HG03064 (cell line): ENCODE results near the gene ACTMAP.
"Not testable (repeated sequence)": the region's sequence is repeated elsewhere in the genome, so short reads cannot be mapped to it uniquely, and the experiment has no call there.

ENCODE experiments used
- ATAC-seq: cut with Tn5 transposase; IDR thresholded peaks from one replicate; pipeline ENCODE4 v1.9.1; 2021; ENCODE audit warnings: low read depth; ENCODE audit not compliant: unreplicated experiment

ACTMAP gene

DNA sequence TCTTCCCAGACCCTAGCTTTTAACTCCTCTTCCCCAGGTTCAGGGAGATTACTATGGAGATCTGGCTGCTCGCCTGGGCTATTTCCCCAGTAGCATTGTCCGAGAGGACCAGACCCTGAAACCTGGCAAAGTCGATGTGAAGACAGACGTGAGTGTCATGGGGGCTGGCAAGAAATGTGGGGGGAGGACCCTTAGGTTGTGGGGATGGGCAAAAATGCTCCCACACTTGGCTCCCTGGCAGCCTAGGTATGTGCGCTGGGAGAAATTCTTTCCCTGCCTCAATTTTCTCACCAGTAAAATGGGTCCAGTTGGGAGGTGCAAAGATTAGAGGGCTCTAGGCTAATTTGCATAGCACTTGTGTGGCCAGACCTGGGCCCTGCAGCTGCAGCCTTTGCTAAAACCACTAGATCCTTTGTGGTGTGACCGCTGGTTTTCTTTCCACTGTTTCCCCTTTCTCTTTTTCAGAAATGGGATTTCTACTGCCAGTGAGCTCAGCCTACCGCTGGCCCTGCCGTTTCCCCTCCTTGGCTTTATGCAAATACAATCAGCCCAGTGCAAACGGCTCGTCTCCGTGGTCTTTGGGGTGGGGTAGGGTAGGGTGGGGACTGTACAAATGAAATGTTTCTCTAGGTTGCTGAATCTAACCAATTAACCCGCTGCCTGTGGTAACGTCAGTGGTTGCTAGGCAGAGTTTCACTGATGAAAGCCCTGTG is 26.8 kb upstream of the ACTMAP start:
- peak; percentile 47 for ATAC-seq

DNA sequence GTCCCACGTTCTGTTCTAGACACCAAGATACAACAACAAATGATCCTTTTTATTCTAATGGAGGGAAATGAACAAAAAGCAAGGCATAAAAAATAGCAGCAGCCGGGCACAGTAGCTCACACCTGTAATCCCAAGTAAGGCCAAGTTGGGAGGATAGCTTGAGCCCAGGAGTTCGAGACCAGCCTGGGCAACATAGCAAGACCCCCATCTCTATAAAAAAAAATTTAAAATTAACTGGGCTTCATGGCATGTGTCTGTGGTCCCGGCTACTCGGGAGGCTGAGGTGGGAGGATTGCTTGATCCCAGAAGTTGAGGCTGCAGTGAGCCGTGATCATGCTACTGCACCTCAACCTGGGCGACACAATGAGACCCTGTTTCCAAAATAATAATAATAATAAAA is 26.1 kb upstream of the ACTMAP start:
- ATAC-seq = no peak

DNA sequence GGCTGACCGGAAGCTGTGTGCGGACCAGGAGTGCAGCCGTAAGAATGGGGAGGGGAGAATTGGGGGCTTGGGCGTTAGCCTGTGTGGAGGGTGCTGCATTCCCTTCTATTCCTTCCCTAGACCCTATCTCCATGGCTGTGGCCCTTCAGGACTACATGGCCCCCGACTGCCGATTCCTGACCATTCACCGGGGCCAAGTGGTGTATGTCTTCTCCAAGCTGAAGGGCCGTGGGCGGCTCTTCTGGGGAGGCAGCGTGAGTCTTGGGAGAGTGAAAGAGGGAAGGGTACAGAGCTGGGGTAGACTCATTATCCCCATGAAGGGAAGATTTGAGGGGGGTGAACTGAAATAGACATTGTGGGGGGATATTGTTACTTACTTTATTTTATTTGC is 25.4 kb upstream of the ACTMAP start:
- ATAC-seq = no peak

DNA sequence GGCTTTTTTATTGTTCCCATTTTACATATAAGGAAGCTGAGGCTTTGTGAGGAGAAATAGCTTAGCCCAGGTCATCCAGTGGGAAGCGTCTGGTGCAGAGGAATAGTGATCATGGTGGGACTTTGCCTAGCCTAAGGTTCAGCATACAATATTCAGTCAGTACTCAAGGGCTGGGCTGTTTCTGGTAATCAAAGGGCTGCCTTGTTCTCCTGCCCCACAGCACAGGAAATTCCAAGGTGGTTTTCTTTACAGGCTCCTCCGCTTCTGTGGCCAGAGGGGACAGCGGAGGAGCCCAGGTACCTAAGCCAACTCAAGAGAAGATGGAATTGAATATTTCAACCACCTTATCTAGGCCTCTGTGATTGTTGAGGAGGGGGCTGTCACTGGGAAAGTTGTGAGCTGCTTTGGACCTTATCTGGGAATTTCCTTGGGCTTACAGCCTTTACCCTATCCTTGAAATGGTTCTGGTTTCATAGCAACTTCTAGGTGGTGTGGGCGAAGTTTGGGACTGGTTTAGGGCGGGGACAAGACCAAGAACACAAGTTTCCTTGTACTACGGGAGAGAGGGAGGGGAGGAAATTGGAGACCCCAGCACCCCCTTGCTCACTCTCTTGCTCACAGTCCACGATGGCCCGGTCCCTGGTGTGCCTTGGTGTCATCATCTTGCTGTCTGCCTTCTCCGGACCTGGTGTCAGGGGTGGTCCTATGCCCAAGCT is 24.8 kb upstream of the ACTMAP start, which contains the start of gene MIA:
Gene MIA (plus strand): TSS at position 606 of the 716 bp plus-strand sequence. CDS start 22 bp downstream, at position 628.
- ATAC-seq = no peak

DNA sequence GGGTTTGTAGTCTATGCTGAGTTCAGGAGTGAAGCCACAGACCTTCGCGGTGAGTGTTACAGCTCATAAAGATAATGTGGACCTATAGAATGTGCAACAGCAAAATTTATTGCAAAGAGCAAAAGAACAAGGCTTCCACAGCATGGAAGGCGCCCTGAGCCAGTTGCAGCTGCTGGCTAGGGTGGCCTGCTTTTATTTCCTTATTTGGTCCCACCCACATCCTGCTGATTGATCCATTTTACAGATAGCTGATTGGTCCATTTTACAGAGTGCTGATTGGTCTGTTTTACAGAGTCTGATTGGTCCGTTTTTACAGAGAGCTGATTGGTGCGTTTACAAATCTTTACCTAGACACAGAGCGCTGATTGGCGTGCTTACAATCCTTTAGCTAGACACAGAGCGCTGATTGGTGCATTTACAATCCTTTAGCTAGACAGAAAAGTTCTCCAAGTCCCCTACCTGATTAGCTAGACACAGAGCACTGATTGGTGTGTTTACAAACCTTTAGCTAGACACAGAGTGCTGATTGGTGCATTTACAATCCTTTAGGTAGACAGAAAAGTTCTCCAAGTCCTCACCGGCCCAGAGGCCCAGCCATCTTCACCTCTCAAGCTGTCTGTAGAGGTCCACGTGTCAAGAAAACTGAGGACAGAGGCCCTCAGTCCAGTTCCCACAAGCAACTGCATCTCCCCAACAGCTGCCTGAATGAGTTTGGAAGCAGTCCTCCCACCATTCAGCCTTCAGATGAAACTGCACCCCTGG is 21.0 kb upstream of the ACTMAP start:
- ATAC-seq = not testable (repeated sequence)

DNA sequence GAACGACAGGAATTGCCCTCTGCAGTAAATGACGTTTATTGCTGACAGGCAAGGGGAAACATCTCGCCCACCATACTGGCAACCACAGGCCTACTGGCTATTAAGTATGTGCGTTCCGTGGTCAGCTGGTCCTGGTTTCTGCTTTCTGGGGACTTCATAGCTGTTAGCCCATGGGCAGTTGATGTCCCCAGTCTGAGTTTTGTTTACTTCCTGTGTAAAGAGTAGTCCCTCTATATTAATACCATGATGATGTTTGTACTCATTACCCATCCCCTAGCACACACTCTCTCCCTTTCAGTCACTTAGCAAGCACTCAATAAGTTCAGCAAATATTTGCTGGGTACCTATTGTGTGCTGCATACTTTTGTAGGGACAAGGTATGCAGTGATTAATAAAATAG is 18.6 kb upstream of the ACTMAP start:
- ATAC-seq = no peak

DNA sequence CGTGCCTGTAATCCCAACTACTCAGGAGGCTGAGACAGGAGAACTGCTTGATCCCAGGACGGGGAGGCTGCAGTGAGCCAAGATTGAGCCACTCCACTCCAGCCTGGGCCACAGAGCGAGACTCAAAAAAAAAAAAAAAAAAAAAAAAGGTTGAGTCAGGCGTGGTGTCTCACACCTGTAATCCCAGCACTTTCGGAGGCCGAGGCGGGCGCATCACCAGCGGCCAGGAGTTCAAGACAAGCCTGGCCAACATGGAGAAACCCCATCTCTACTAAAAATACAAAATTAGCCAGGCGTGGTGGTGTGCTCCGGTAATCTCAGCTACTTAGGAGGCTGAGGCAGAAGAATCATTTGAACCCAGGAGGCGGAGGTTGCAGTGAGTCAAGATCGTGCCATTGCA is 16.1 kb upstream of the ACTMAP start:
- ATAC-seq = not testable (repeated sequence)

DNA sequence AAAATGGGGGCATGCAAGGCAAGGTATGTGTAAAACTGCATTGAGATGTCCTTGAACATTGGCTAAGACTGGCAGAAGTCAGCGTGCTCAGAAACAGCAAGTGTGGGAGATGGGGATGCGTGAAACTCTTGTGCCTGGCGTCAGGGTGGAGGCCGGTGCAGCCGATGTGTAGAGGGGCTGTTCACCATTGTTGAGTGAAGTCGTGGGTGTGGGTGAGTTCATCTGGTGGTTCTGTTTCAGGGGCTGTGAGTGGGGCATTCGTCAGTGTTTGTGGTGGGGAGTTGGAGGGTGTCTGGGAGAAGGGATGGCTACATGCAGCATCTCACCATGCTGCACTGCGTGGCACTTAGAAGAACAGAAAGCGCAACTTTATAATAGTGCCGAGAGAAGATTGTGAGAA is 13.7 kb upstream of the ACTMAP start:
- no peak for ATAC-seq

DNA sequence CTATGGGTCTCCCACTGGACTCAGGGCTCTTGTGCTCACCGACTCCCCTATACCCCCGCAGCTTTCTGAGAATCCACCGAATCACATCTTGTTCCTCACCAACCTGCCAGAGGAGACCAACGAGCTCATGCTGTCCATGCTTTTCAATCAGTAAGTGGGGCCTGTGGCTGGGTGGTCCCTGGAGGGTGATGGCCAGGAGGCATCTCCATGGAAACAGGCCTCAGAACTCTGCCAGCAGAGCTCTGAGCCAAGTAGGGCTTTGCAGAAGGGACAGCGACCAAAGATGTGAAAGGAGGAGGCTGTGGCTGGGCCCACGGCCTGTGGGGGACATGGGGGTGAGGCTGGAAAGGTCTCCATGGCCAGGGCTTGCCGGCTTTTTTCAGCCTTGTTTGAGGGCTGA is 13.2 kb upstream of the ACTMAP start:
- ATAC-seq = no peak

DNA sequence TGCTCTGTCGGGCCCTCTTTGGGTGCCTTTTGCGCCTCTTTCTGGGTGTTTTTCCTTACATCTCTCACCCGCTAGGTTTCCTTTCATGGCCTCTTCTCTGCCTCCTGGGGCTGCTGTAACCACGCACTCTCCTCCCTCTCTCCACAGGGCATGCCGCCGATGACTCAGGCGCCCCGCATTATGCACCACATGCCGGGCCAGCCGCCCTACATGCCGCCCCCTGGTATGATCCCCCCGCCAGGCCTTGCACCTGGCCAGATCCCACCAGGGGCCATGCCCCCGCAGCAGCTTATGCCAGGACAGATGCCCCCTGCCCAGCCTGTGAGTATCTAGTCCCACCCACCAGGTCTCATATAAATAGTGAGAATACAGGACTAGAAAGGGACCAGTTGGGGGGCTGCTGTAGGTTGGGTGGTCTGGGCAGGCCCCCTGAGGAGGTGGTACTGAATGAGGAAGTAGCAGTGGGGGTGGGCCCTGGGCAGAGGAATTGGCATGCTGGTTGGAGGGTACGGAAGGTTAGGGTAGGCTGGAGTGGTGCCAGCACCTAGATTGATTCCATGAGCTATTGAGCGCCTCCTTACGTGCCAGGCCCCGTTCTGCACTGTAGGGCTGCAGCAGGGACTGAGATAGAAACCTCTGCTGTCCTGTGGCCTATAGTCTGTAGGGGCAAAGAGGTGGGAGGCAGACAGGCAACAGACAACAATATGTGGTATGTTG is 12.6 kb upstream of the ACTMAP start:
- no peak for ATAC-seq

DNA sequence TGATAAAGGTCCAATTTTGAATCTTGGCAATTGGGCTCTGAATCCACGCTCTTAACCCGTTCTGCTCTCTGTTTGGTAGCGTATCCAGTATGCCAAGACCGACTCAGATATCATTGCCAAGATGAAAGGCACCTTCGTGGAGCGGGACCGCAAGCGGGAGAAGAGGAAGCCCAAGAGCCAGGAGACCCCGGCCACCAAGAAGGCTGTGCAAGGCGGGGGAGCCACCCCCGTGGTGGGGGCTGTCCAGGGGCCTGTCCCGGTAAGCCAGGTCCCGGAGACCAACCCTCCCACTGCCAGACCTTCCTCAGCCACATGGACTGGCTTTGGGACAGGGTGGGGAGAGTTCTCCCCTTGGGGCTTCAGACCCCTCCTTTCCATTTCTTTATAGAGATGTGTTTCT is 9.1 kb upstream of the ACTMAP start:
- no peak for ATAC-seq

DNA sequence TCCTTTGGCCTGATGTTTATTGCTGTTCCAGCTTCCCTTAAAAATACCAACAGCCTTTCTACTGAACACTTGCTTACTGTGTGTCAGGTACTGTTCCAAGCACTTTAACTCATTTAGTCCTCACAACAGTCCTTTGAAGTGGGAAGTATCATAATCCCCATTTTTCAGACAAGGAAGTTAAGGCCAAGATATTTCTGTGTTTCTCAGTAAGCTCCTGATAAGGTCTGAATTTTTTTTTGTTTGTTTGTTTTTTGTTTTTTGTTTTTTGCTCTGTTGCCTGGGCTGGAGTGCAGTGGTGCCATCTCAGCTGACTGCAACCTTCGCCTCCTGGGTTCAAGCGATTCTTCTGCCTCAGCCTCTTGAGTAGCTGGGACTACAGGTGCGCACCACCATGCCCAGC is 8.2 kb upstream of the ACTMAP start:
- no peak for ATAC-seq

DNA sequence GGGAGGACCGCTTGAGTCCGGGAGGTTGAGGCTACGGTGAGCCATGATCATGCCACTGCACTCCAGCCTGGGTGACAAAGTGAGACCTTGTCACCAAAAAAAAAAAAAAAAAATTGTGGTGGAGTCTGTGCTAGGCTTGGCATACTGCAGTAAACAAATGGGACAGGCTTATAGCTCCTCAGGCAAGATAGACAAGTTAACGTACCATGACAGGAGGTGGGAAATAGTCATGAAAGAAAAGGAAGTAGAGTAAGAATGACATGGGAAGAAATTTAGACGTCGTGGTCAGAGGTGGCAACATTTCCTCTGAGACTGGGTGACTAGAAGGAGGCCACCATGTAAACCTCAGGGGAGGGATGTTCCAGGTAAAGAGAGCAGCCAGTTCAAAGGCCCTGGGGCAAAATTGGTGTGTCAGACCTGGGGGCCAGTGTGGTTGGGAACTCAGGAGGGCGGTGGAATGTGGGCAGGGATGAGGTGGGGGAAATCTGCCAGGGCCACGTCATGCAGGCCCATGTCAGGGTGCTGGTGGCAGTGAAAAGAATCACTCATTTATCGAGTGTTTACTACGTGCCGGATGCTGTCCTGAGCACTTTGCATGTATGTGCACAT is 6.3 kb upstream of the ACTMAP start:
- ATAC-seq = no peak

DNA sequence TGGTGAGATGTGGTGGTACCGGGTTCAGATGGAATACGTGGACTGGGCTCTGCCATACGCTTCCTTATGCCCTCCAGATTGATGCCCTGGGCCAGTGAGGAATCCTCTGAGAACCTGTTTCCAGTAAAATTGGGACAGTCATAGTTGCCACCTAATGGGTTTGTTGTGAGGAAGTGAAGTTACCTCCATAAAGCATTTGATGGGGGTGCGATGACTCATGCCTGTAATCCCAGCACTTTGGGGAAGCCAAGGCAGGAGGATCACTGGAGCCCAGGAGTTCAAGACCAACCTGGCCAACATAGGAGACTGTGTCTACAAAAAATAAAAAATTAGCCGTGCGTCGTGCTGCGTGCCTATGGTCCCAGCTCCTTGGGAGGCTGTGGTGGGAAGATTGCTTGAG is 5.5 kb upstream of the ACTMAP start:
- no peak for ATAC-seq

DNA sequence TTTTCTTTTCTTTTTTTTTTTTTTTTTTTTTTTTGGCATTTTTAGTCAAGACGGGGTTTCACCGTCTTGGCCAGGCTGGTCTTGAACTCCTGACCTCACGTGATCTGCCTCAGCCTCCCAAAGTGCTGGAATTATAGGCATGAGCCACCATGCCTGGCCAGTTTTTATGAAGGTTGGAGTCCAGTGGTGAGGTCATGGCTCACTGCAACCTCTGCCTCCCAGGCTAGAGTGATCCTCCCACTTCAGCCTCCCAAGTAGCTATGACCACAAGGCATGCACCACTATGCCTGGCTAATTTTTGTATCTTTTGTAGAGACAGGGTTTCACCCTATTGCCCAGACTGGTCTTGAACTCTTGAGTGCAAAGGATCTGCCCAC is 5.0 kb upstream of the ACTMAP start:
- ATAC-seq = no peak

DNA sequence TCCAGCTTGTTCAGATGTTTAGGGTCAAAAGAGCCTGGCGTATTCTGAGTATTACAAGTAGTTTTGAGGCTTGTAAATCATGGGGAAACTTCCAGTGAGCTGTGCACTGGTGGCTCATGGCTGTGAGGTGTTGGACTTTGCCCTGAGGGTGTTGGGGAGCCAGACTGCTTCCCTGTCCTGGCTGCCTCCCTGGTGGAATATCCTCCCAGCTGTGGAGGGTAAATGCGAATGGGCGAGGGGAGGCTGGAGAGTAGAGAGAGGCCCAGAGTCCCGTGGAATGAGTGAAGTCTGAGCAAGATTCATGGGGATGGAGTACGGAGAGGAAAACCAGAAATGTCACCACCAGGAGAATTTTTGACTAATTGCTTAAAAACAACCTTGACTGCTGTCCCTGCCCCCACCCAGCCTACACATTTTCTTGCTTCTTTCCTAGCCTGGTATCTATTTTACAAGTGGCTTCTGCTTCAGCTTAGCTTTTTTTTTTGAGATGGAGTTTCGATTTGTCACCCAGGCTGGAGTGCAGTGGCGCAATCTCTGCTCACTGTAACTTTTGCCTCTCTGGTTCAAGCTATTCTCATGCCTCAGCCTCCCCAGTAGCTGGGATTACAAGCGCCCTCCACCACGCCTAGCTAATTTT is 4.5 kb upstream of the ACTMAP start:
- no peak for ATAC-seq

DNA sequence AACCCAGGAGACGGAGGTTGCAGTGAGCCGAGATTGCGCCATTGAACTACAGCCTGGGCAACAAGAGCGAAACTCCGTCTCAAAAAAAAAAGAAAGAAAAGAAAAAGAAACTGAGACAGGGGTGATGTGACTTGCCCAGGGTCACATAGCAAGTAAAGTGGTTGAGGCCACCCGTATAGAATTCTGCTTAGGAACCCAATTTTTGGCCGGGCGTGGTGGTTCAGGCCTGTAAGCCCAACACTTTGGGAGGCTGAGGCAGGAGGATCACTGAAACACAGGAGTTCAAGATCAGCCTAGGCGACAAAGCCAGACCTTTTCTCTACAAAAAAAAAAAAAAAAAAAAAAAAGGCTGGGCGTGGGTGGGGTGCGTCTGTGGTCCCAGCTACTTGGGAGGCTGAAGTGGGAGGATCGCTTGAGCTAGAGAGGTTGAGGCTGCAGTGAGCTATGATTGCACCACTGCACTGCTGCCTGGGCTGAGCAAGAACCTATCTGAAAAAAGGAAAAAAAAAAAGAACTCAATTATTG is 2.0 kb upstream of the ACTMAP start:
- ATAC-seq = no peak

DNA sequence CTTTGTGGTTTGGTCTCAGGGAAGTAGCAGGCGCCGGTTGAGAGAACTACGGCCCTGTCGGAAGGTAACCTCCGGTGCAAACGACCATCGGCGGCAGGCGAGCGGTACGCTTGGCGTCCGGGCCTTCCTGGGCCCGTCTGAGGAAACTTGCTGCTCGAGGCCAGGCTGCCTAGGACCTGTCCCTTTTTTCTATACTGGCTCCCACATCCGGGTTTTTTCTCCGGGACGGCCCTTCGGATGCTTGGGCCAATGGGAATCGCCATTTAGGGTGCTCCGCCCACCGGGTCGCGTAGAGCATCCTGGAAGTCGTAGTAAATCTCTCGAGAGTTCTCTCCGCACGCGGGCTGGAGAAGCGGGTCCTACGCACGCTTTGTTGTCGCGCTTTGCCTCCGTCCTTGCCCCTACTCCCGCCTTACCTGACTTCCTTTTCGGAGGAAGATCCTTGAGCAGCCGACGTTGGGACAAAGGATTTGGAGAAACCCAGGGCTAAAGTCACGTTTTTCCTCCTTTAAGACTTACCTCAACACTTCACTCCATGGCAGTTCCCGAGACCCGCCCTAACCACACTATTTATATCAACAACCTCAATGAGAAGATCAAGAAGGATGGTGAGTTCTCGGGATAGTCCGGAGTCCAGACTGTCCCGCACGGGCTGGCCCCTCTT is 729 bp upstream of the ACTMAP start, which contains the start of gene SNRPA:
Gene SNRPA (plus strand): TSS at position 330 of the 664 bp plus-strand sequence. CDS start 206 bp downstream, at position 536.
- peak; percentile 59 for ATAC-seq

DNA sequence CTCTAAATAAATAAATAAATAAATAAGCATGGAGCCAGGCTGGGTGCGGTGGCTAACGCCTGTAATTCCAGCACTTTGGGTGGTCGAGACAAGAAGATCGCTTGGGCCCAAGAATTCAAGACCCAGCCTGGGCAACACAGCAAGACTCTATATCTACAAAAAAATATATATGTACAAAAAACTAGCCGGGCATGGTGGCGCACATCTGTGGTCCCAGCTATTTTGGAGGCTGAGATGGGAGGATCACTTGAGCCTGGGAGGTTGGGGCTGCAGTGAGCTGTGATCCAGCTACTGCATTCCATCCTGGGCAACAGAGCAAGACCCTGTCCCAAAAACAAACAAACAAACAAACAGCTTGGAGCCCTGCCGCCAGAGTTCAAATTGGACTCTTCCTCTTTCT is 2.7 kb downstream of the ACTMAP start:
- no peak for ATAC-seq
